RWPE1 (cell line): ENCODE data around the gene PML.
A peak's percentile ranks its signal among the peaks of the same experiment; 100 is the strongest.

ENCODE experiments used
- CTCF ChIA-PET: fragments of 350-600 bp; sonication (Branson Sonifier 250); formaldehyde crosslinking; extraction: SDS; loops from one replicate; lab custom pipeline; 2021; lab: Yijun Ruan, JAX
- POLR2A ChIA-PET: fragments of 400-600 bp; formaldehyde crosslinking; extraction: SDS; loops from one replicate; lab custom pipeline; 2020; ENCODE audit warnings: antibody characterized with exemption; ENCODE audit not compliant: low non-redundant PET; lab: Yijun Ruan, JAX
- DNase-seq: peaks from one replicate; pipeline ENCODE4 v3.0.0; 2012; ENCODE audit warnings: low spot score
- H3K27ac ChIP-seq: fragments of 450-650 bp; 2 replicates; pipeline ENCODE4 v1.5.1; 2017
- CTCF ChIP-seq: fragments of 450-650 bp; conservative IDR thresholded peaks from 2 replicates; pipeline ENCODE4 v1.5.1; 2017; ENCODE audit warnings: low read depth, mild to moderate bottlenecking

Gene PML

GRCh38 chr15:73994413-73994883 is at the start of gene PML:
Gene PML, plus strand, starts transcription at chr15:73994716. Its CDS starts 97 bp downstream, at chr15:73994813.
- ChIA-PET CTCF (interaction anchor here (0.5 to 2.5 kb wide), 7 partner anchors 11 to 1779 kb away, joined by 3 to 8 read pairs (median 3); partner anchors contain the start of gene LOXL1), POLR2A (interaction anchor here (0.5 to 1.2 kb wide), 4 partner anchors 9 to 360 kb away, joined by 3 to 4 read pairs (median 3); no protein-coding TSS in a partner anchor)
- DNase-seq: peak; percentile 97
- peak within 1 kb of the TSS; percentile 90 for H3K27ac ChIP-seq
- no peak for TF ChIP-seq CTCF

- H3K27ac ChIP-seq: no peak overlapping the region
- TF ChIP-seq CTCF: no peak
- POLR2A ChIA-PET: no interaction called here
- CTCF ChIA-PET: interaction anchor here (0.5 kb wide), 1 partner anchor 256 kb away, joined by 3 read pairs; no protein-coding TSS in a partner anchor
- no peak for DNase-seq
These were observed 49.4 kb upstream of the PML start for GRCh38 chr15:73945130-73945508.

GRCh38 chr15:73946046-73946721 is 48.3 kb upstream of the PML start:
- no peak for TF ChIP-seq CTCF
- no peak for DNase-seq
- ChIA-PET CTCF (interaction anchor here (0.5 to 0.9 kb wide), 2 partner anchors 30 to 37 kb away, joined by 3 read pairs; no protein-coding TSS in a partner anchor), POLR2A (no interaction called here)
- no peak overlapping the region for H3K27ac ChIP-seq

- ChIA-PET CTCF (interaction anchor here (0.7 to 0.9 kb wide), 2 partner anchors 38 to 1632 kb away, joined by 3 read pairs; no protein-coding TSS in a partner anchor), POLR2A (no interaction called here)
- DNase-seq: no peak
- H3K27ac ChIP-seq: no peak overlapping the region
- no peak for TF ChIP-seq CTCF
These were observed 47.6 kb upstream of the PML start for GRCh38 chr15:73946795-73947370.

GRCh38 chr15:73947651-73948050 is 46.9 kb upstream of the PML start:
- H3K27ac ChIP-seq: no peak overlapping the region
- ChIA-PET POLR2A (no interaction called here), CTCF (interaction anchor here (0.7 kb wide), 1 partner anchor 1632 kb away, joined by 3 read pairs; no protein-coding TSS in a partner anchor)
- TF ChIP-seq CTCF: no peak
- DNase-seq: no peak

GRCh38 chr15:73948396-73948795 is 46.1 kb upstream of the PML start:
- H3K27ac ChIP-seq: no peak overlapping the region
- POLR2A ChIA-PET: no interaction called here
- no peak for TF ChIP-seq CTCF
- DNase-seq: no peak
- CTCF ChIA-PET: no interaction called here
